Activated CD4-positive, alpha-beta T cell treated with anti-CD3 and anti-CD28 coated beads for 36 hours (primary cell): ENCODE measurements around the gene KCNK5. TPM values are rescaled to one million over a fixed set of nuclear protein-coding genes. Genes with fewer than 3 reads are reported as not detected.

ENCODE experiments used
- ATAC-seq: fragments of 200-7000 bp; cut with Tn5 transposase; one replicate; pipeline ENCODE4 v1.10.0; 2021; ENCODE audit warnings: mild to moderate bottlenecking, moderate library complexity
- CTCF ChIA-PET: fragments of 350-600 bp; sonication (Branson Sonifier 250); formaldehyde crosslinking; loops from one replicate; lab custom pipeline; 2021; ENCODE audit warnings: antibody characterized with exemption; lab: Charles Lee
- POLR2A ChIA-PET: fragments of 350-600 bp; sonication (Branson Sonifier 250); formaldehyde crosslinking; loops from one replicate; lab custom pipeline; 2021; ENCODE audit warnings: antibody characterized with exemption, inconsistent platforms; lab: Charles Lee
- DNase-seq: peaks from one replicate; pipeline ENCODE4 v3.0.0-alpha.2; 2020
- H3K27ac Mint-ChIP-seq: one replicate; pipeline ENCODE4 v1.8.0; 2021; ENCODE audit warnings: mixed read lengths
- H3K27me3 Mint-ChIP-seq: one replicate; pipeline ENCODE4 v1.8.0; 2021; ENCODE audit warnings: mixed read lengths
- H3K36me3 Mint-ChIP-seq: one replicate; pipeline ENCODE4 v1.8.0; 2021; ENCODE audit warnings: low read depth, mixed read lengths
- H3K4me1 Mint-ChIP-seq: one replicate; pipeline ENCODE4 v1.8.0; 2021; ENCODE audit warnings: mixed read lengths
- H3K4me3 Mint-ChIP-seq: one replicate; pipeline ENCODE4 v1.8.0; 2021; ENCODE audit warnings: mild to moderate bottlenecking, moderate library complexity, mixed read lengths
- H3K9me3 Mint-ChIP-seq: one replicate; pipeline ENCODE4 v1.8.0; 2021; ENCODE audit warnings: low read depth, mixed read lengths
- intact Hi-C, 2 experiments: fragments of 100-400 bp; cut with DNase I in 1 of 2; cut with micrococcal nuclease in 1 of 2; formaldehyde crosslinking; loops; one replicate each; pipeline versions ENCODE4 v1.14.2 to v1.15.1; 2022 to 2024; cut with DNase I, micrococcal nuclease
- total RNA-seq, 2 experiments: library from RNA; stranded (reverse); gene quantifications; one replicate each; pipeline ENCODE4 v1.2.3, GENCODE V29; 2021

The KCNK5 gene
- total RNA-seq, 2 experiments from 2014 or later: 12.7 to 15.8 TPM

- ChIA-PET POLR2A (no interaction called here), CTCF (interaction anchor here (0.8 kb wide), 1 partner anchor 309 kb away, joined by 3 read pairs; no protein-coding TSS in a partner anchor)
- H3K4me1 Mint-ChIP-seq: peaks cover 15% of the 10 kb centered on the region
- ATAC-seq: peak; percentile 68
- no peaks in the 10 kb centered on the region for H3K9me3 Mint-ChIP-seq
- no peak overlapping the region for H3K4me3 Mint-ChIP-seq
- intact Hi-C loops: no loop called here
- H3K27me3 Mint-ChIP-seq: no peaks in the 10 kb centered on the region
- peak overlapping the region; percentile 73 for H3K27ac Mint-ChIP-seq
- peaks cover 35% of the 10 kb centered on the region for H3K36me3 Mint-ChIP-seq
- DNase-seq: peak; percentile 34
These were observed 40.7 kb downstream of the KCNK5 start for GRCh38 chr6:39188571-39188970.

GRCh38 chr6:39188098-39188450 is 41.2 kb downstream of the KCNK5 start:
- H3K4me3 Mint-ChIP-seq: no peak overlapping the region
- H3K27ac Mint-ChIP-seq: no peak overlapping the region
- ChIA-PET CTCF (interaction anchor here (0.8 to 2.4 kb wide), 3 partner anchors 16 to 310 kb away, joined by 3 to 9 read pairs (median 3); no protein-coding TSS in a partner anchor), POLR2A (no interaction called here)
- no peak for DNase-seq
- intact Hi-C loops: no loop called here
- no peaks in the 10 kb centered on the region for H3K9me3 Mint-ChIP-seq
- no peaks in the 10 kb centered on the region for H3K27me3 Mint-ChIP-seq
- no peak for ATAC-seq
- peaks cover 33% of the 10 kb centered on the region for H3K36me3 Mint-ChIP-seq
- peaks cover 15% of the 10 kb centered on the region for H3K4me1 Mint-ChIP-seq

- intact Hi-C loops: no loop called here
- peaks cover 15% of the 10 kb centered on the region for H3K4me1 Mint-ChIP-seq
- POLR2A ChIA-PET: no interaction called here
- CTCF ChIA-PET: interaction anchor here (0.6 kb wide), 3 partner anchors 44 to 427 kb away, joined by 3 read pairs; partner anchors contain the start of gene KCNK5
- no peak overlapping the region for H3K27ac Mint-ChIP-seq
- H3K27me3 Mint-ChIP-seq: no peaks in the 10 kb centered on the region
- peaks cover 19% of the 10 kb centered on the region for H3K36me3 Mint-ChIP-seq
- no peak overlapping the region for H3K4me3 Mint-ChIP-seq
- H3K9me3 Mint-ChIP-seq: no peaks in the 10 kb centered on the region
- DNase-seq: no peak
- peak; percentile 30 for ATAC-seq
These were observed 44.2 kb downstream of the KCNK5 start for GRCh38 chr6:39184906-39185580.

- no peaks in the 10 kb centered on the region for H3K4me1 Mint-ChIP-seq
- H3K4me3 Mint-ChIP-seq: no peak overlapping the region
- ATAC-seq: no peak
- intact Hi-C loops: no loop called here
- ChIA-PET POLR2A (no interaction called here), CTCF (interaction anchor here (0.8 to 4.6 kb wide), 8 partner anchors 10 to 127 kb away, joined by 3 to 29 read pairs (median 6); no protein-coding TSS in a partner anchor)
- DNase-seq: no peak
- H3K27ac Mint-ChIP-seq: no peak overlapping the region
- peaks cover 12% of the 10 kb centered on the region for H3K36me3 Mint-ChIP-seq
- H3K27me3 Mint-ChIP-seq: no peaks in the 10 kb centered on the region
- peaks cover 2% of the 10 kb centered on the region for H3K9me3 Mint-ChIP-seq
These were observed 46.7 kb downstream of the KCNK5 start for GRCh38 chr6:39182604-39183003.

- DNase-seq: no peak
- no peak for ATAC-seq
- peaks cover 17% of the 10 kb centered on the region for H3K36me3 Mint-ChIP-seq
- no peaks in the 10 kb centered on the region for H3K27me3 Mint-ChIP-seq
- no peaks in the 10 kb centered on the region for H3K4me1 Mint-ChIP-seq
- no peak overlapping the region for H3K27ac Mint-ChIP-seq
- H3K4me3 Mint-ChIP-seq: no peak overlapping the region
- H3K9me3 Mint-ChIP-seq: peaks cover 10% of the 10 kb centered on the region
- intact Hi-C loops: no loop called here
- POLR2A ChIA-PET: no interaction called here
- CTCF ChIA-PET: interaction anchor here (1.0 to 4.6 kb wide), 6 partner anchors 9 to 128 kb away, joined by 3 to 29 read pairs (median 7); no protein-coding TSS in a partner anchor
These were observed 47.4 kb downstream of the KCNK5 start for GRCh38 chr6:39181826-39182225.

- no peak for DNase-seq
- Mint-ChIP-seq H3K4me3 (no peak overlapping the region), H3K27ac (no peak overlapping the region), H3K36me3 (peaks cover 17% of the 10 kb centered on the region), H3K4me1 (no peaks in the 10 kb centered on the region), H3K9me3 (peaks cover 11% of the 10 kb centered on the region), H3K27me3 (no peaks in the 10 kb centered on the region)
- POLR2A ChIA-PET: no interaction called here
- CTCF ChIA-PET: interaction anchor here (1.0 to 4.6 kb wide), 4 partner anchors 9 to 23 kb away, joined by 3 to 29 read pairs (median 5); no protein-coding TSS in a partner anchor
- intact Hi-C loops: no loop called here
- no peak for ATAC-seq
These were observed 47.9 kb downstream of the KCNK5 start for GRCh38 chr6:39181333-39181732.

- ATAC-seq: no peak
- peaks cover 6% of the 10 kb centered on the region for H3K36me3 Mint-ChIP-seq
These were observed 50.5 kb downstream of the KCNK5 start for GRCh38 chr6:39178804-39179203.

GRCh38 chr6:39178235-39178634 is 51.0 kb downstream of the KCNK5 start:
- intact Hi-C loops: no loop called here
- ChIA-PET POLR2A (no interaction called here), CTCF (interaction anchor here (0.8 kb wide), 1 partner anchor 124 kb away, joined by 3 read pairs; no protein-coding TSS in a partner anchor)
- peaks cover 6% of the 10 kb centered on the region for H3K36me3 Mint-ChIP-seq
- H3K4me1 Mint-ChIP-seq: no peaks in the 10 kb centered on the region
- ATAC-seq (no peak), DNase-seq (no peak)
- H3K27ac Mint-ChIP-seq: no peak overlapping the region
- peaks cover 11% of the 10 kb centered on the region for H3K9me3 Mint-ChIP-seq
- no peak overlapping the region for H3K4me3 Mint-ChIP-seq
- no peaks in the 10 kb centered on the region for H3K27me3 Mint-ChIP-seq

More at GRCh38 chr6:39178804-39179203, 50.5 kb downstream of the KCNK5 start:
- no peak for DNase-seq
- no peaks in the 10 kb centered on the region for H3K4me1 Mint-ChIP-seq
- no peaks in the 10 kb centered on the region for H3K27me3 Mint-ChIP-seq
- no peak overlapping the region for H3K4me3 Mint-ChIP-seq
- H3K9me3 Mint-ChIP-seq: peaks cover 11% of the 10 kb centered on the region
- H3K27ac Mint-ChIP-seq: no peak overlapping the region
- intact Hi-C loops: no loop called here
- ChIA-PET CTCF (no interaction called here), POLR2A (no interaction called here)

GRCh38 chr6:39177130-39177529 is 52.1 kb downstream of the KCNK5 start:
- peaks cover 6% of the 10 kb centered on the region for H3K36me3 Mint-ChIP-seq
- DNase-seq (no peak), ATAC-seq (no peak)
- H3K4me1 Mint-ChIP-seq: no peaks in the 10 kb centered on the region
- no peak overlapping the region for H3K4me3 Mint-ChIP-seq
- POLR2A ChIA-PET: no interaction called here
- CTCF ChIA-PET: interaction anchor here (0.7 to 1.2 kb wide), 3 partner anchors 10 to 125 kb away, joined by 3 to 5 read pairs (median 3); no protein-coding TSS in a partner anchor
- peaks cover 11% of the 10 kb centered on the region for H3K9me3 Mint-ChIP-seq
- no peaks in the 10 kb centered on the region for H3K27me3 Mint-ChIP-seq
- intact Hi-C loops: no loop called here
- H3K27ac Mint-ChIP-seq: no peak overlapping the region

- no peak for DNase-seq
- CTCF ChIA-PET: interaction anchor here (0.6 to 2.0 kb wide), 2 partner anchors 9 to 130 kb away, joined by 4 to 7 read pairs; no protein-coding TSS in a partner anchor
- peaks cover 6% of the 10 kb centered on the region for H3K36me3 Mint-ChIP-seq
These were observed 56.0 kb downstream of the KCNK5 start for GRCh38 chr6:39173270-39173669.

GRCh38 chr6:39172377-39172757 is 56.9 kb downstream of the KCNK5 start:
- Mint-ChIP-seq H3K4me3 (no peak overlapping the region), H3K4me1 (no peaks in the 10 kb centered on the region), H3K9me3 (peaks cover 7% of the 10 kb centered on the region), H3K27ac (no peak overlapping the region), H3K36me3 (peaks cover 2% of the 10 kb centered on the region), H3K27me3 (peaks cover 2% of the 10 kb centered on the region)
- intact Hi-C loops: no loop called here
- ChIA-PET POLR2A (no interaction called here), CTCF (interaction anchor here (0.6 to 2.2 kb wide), 5 partner anchors 10 to 300 kb away, joined by 3 to 7 read pairs (median 4); no protein-coding TSS in a partner anchor)
- no peak for ATAC-seq
- no peak for DNase-seq

More at GRCh38 chr6:39173270-39173669, 56.0 kb downstream of the KCNK5 start:
- no peak for ATAC-seq
- H3K27ac Mint-ChIP-seq: no peak overlapping the region
- H3K27me3 Mint-ChIP-seq: no peaks in the 10 kb centered on the region
- intact Hi-C loops: no loop called here
- POLR2A ChIA-PET: no interaction called here
- no peaks in the 10 kb centered on the region for H3K4me1 Mint-ChIP-seq
- no peak overlapping the region for H3K4me3 Mint-ChIP-seq
- H3K9me3 Mint-ChIP-seq: peaks cover 11% of the 10 kb centered on the region
